ENCODE results near the gene RAP1GAP.

DNA sequence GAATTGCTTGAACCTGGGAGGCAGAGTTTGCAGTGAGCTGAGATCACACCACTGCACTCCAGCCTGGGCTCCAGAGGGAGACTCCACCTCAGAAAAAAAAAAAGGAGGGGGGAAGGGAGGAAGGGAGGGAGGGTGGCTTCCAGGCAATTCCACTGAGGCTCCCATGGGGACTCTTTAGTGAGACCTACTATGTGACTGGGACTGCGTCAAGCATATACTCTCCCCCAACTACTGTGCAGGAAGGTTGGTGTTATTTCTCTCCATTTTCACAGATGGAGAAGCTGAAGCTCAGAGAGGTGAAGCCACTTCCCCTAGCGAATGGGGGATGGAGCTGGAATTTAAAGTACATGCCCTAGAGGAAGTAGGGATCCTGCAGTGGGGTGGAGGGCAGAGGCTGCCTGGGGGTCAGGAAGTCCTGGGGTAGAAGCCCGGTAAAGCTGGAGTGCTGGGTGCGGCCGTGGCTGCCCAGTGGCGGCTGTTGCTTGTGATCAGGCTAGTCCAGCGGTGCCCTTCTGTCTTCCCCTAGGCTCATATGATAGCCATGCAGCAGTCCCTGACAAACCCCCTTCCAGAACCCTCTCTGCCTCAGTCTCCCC is 40.3 kb downstream of the RAP1GAP start:
- TF ChIP-seq POLR2A (IDR thresholded peaks at IDR 0.05) (no peak), CTCF (IDR thresholded peaks at IDR 0.05) (no peak), POLR2AphosphoS5 (IDR thresholded peaks at IDR 0.05; ENCODE audit: insufficient read depth in 1 of 2, low read depth in 1 of 2) (no peak)

All from vagina (tissue), 2 donors.